HG03432 (cell line): Measurements from ENCODE around the gene ADH4.
"Not testable (repeated sequence)": the region's sequence is repeated elsewhere in the genome, so short reads cannot be mapped to it uniquely, and the experiment has no call there.

Experiments used
- ATAC-seq: cut with Tn5 transposase; IDR thresholded peaks from one replicate; pipeline ENCODE4 v1.9.1; 2021; ENCODE audit warnings: mild to moderate bottlenecking, moderate library complexity; ENCODE audit not compliant: unreplicated experiment

The ADH4 gene

DNA sequence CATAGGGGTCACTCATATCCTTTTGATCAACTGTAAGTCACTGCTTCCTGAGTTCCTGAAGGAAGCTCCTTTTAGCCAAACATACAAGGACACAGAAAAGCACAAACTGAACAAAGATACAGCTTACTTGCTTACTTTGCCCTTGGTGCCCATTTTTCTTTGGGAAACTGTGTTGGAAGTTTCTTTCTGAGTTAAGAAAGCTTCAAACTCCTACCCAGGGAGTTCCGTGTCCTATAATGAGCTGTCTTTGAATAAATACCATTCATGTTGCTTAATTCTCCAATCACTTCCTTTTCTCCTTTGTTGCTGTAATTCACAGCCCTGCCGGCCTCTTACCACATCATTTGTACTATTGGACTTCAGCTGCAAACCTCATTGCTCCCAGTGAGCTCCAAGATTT lies at the start of gene ADH4:
ADH4 (minus strand) TSS at position 228 of the 400 bp plus-strand sequence; CDS start at position 153, 75 bp downstream.
- no peak for ATAC-seq

DNA sequence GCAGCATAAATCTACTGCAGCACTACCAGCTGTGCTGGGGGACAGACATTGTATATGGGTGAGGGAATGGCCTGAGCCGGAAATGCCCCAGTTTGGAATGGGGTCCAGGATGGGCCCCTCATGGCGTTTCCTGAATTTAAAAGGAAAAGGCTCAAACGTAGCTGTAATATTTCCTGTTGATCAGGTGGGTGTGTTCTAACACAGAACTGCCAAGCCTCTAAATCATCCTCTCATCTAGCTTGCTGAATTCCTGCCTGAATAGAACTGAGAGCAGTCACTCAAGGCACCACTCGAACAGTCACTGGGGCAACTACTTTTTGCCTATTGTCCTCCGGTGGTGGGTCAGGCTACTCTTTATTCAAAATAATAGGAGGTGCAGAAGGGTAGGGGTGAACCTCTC lies 46.2 kb upstream of the ADH4 start:
- no peak for ATAC-seq

DNA sequence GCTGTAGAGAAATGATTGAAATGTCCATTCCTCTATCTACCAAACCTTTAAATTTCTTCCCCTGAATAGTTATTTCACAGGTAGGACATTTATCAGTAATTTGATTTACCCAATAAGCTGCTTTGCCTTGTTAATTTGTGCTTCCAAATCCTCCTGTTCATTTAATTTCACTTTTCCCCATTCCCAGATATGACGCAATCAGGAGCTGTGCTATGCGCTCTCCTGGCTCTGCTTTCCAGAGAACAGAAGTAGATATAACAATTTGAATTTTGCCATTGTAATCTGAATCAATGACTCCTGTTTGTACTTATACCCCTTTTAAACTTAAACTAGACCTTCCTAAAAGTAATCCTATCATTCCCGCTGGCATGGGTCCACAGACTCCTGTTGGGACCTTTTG lies 45.8 kb upstream of the ADH4 start:
- not testable (repeated sequence) for ATAC-seq

DNA sequence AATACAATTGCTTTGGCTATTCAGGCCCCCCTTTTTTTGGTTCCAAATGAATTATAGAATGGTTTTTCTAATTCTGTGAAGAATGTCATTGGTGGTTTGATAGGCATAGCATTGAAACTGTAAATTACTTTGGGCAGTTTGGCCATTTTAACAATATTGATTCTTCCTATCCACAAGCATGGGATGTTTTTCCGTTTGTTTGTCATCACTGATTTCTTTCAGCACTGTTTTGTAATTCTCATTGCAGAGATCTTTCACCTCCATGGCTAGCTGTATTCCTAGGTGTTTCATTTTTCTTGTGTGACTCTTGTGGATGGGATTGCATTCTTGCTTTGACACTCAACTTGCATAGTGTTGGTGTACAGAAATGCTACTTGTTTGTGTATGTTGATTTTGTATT lies 41.9 kb upstream of the ADH4 start:
- ATAC-seq, result no peak

DNA sequence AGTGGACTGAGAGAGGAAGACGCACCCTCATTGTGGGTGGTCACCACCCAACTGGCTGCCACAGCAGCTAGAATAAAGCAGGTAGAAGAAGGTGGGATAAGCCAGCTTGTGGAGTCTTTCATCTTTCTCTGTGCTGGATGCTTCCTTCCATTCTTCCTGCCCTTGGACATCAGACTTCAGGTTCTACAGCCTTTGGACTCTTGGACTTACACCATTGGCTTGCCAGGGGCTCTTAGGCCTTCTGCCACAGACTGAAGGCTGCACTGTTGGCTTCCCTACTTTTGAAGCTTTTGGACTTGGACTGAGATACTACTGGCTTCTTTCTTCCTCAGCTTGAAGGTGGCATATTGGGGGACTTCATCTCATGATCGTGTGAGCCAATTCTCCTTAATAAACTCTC lies 41.5 kb upstream of the ADH4 start:
- ATAC-seq, result no peak

DNA sequence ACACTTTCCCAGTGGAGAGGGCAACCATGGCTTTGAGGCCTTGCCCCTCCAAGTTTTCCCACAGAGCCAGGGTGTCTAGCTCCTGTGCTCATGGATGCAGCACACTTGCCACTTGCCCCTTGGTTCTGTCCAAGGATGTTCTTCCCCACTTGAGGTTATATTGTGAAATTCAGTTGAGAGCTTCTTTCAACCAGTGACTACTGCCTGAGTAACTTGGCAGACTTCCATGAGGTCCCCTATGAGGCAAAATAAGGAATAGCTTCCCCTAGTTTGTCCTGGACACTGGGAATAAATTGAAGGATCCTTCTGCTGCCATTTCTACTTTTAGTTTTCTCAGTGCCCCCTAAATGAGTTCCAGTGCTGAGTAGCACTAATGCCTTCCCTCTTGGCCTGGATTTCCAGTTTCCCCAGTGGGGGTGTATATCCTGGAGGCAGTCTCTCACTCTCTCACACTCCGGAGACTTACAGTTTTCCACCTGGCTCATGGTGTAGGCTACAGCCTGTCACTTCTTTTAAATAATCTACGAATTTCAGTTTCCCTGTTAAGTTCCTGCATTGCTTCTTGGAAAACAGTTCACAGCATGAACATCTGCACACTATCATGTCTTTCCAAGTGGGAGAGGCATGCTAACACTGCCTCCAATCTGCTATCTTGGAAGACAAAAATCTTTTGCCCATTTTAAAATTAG lies 36.4 kb upstream of the ADH4 start:
- no peak for ATAC-seq

DNA sequence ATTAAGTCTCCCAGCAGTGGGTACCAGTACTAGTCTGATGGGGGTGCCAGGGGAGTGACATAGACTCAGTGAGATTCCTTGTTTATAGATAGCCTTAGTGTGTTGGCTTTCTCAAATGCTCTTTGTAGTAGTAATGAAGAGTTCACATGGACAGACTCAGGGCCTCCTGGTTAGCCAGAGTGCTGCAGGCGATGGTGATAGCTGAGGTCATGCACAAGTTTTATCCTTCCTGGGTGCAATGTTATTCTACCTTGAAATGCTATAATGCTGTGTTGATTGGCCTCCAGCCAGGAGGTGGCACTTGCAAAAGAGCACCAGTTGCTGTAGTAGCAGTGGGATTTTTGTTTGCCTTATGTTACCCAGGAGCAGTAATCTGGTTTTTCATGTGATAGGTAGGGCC lies 35.5 kb upstream of the ADH4 start:
- no peak for ATAC-seq

DNA sequence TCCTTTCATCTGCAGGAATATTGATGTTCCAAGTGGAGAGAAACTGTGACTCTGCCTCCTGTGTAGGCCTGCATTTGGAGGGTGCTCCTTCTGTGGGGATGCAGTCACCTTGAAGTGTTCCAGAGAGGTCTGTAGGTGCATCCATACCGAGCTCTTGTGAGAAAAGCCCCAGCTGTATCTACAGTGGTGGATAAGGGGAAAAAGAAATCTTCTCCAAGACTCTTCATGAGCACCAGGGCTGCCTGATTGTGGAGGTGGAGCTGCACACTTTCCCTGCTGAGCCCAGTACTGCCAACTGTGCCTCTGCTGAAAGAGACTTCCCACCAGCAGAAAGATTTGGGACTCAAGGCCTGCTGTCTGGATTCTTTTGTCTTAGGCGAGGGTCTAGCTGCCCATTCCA lies 35.1 kb upstream of the ADH4 start:
- ATAC-seq, result no peak

DNA sequence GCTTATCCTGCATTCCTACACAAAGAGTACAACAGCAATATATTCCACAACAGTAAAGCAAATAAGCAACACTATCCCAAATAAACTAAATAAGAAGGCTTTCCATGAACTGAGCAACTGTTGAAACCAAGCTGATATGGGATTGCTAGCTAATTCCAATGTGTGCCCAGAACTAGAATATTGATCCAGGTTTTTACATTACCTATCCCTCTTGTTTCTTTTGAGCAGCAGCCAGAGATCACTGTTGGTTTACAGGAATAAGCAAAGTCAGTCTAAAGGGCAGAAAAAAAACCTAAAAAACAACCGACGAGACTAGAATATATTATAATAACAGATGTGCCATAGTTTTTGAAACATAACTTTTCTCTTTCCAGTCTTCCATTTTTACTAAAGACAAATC lies 22.4 kb upstream of the ADH4 start:
- ATAC-seq, result no peak

DNA sequence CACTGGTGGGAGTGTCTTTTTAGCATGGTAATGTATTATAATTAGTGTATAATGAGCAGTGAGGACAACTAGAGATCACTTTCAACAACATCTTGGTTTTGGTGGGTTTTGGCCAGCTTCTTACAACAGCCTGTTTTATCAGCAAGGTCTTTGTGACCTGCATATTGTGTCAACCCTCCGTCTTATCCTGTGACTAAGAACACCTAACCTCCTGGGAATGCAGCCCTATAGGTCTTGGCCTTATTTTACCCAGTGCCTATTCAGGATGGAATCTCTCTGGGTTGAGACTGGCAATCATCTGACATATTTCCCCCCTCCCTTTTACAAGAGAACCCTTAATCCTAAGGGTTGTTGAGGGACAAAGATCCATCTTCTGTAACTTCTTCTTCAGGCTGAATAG lies 21.9 kb upstream of the ADH4 start:
- no peak for ATAC-seq

DNA sequence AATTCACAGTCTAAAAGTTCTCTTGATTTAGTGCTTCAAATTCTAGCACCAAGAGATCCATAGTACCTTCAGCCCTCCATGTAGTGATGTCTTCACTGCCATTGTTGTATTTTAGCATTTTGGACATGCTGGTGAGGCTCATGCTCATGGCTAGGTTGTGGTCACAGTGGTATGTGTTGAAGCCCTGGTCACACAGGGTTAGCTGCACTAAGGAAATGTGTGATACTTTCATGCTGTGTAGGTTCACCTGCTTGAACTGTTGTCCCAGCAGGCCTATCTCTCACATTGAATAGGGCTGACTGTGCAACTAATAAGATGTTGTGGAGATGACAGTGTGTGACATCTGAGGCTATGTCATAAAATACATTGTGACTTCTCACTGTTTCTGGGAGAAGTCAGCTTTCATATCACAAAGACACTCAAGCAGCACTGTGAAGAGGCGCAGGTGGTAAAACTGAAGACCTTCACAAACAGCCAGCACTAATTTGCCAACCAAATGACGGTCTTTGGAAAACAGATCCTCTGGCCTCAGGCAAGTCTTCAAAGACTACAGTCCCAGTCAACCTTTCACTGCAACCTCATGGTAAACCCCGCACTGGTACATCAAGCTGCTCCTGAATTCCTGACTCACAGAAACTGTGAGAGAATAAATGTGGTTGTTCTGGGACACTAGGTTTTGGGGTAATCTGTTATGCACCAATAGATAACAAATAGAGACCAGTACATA lies 17.4 kb upstream of the ADH4 start:
- no peak for ATAC-seq

DNA sequence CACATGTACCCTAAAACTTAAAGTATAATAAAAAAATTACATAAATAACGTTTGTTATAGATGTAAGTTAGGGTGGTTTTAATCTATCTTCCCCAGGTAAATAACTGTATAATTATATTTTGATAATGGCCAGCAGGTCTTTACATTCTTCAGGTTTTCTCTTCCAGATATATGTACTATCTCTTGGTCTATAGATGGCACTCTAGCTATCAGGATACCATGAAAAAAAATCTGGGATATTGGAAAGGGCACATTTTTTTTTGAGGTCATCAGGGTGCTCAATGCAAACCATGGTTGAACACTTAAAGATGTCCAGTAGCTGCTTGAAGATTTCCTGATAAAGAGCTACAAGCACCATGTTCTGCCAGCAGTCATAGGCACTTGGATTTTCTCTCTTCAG lies 15.6 kb upstream of the ADH4 start:
- no peak for ATAC-seq

DNA sequence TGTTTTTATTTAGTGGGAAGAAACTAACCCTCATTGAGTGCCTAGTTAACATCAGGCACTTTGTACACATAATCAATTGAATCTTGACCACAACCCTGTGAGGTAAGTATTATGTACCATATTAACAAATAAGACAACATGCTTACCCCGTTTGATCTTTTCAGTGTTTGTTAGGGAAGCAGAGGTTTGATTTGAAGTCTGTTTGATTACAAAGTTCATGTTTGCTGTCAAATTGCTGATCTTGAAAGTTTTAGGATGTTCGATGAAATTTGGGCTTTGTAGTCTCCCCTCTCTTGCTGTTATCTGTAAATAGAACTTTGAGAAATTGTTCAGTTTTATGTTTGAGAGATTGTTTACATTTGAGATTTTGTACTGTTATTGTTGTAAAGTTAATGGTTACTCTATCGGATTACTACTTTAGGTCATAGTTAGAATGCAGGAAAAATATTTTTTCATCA lies 13.4 kb upstream of the ADH4 start:
- no peak for ATAC-seq

DNA sequence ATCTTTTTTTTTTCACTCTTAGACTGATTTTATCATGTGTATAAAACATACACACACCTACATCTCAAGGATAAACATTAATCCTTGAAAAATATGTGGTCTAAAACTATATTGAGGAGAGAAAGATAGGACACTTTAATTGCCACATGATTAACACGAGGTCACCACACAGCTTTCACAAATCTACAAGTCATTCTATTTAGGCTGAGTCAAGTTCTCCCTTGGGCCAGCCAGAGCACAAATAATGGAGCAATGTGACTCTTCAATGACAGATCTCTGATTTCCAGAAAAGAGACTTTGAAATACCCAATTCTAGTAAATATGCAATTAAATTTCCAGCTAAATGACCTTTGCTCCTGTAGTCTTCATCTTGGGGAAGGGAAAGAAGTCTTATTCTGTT lies 12.9 kb upstream of the ADH4 start:
- ATAC-seq, result no peak

DNA sequence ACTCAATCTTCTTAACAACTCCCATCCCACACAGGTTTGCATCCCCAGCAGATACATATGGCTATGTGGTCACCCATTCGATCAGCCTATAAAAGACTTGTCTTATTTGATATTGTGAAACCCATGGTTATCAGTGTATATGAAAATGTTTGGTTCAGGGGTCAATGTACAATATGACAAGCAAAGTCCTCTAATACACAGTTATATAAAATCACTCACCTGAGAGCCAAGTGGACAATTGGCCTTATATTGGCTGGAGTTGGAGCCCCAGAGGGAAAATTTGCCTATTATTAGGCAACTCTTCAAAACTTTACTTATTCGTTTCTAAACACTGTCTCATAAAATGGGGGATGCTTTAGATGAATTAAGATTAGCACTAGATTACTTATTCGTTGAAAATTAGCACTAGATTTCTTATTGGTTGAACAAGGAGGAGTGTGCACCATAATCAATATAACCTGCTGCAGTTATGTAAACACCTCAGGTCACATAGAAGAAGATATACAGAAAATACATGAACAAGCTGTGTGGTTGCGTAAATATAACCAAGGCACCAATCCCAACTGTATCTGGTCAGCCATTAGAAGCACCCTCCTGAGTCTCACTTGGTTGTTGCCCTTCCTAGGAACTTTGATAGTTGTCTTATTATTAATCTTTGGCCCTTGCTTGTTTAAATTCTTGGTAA lies 10.7 kb upstream of the ADH4 start:
- ATAC-seq, result no peak

DNA sequence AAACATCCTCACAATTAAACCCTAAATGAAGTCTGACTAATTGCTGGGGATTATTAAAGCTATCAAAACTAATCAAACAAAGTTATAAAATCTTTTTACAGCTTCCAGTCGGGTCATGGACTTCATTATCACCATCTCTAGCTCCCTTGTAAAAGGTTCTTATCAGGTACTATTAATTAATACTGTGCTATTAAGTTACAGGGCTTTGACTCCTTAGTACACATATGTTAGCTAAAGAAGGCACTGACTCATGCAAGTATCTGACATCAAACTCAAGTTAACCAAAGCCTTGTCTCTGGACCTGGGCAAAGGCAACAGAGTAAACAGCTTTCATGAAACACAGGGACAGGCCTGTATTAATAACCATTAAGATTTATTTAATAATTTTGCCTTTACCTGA lies 7.9 kb upstream of the ADH4 start:
- no peak for ATAC-seq

DNA sequence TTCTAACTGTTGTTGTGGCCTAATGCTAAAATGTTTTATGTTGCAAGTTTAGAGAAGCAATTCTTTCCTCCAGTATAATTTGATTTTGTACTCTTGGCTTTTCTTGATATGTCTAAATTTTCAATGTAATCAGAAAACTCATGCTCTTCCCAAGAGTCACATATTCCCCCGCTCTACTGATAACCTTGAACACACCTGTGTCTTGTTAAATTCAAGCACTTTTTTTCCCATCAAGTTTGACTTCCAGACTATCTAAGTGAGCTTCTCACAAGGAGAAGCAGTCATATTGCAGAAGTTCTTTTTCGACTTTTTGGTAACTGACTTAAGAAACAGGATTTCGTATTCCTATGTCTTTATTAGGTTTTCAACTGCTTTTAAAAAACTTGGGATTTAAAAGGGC lies 7.4 kb upstream of the ADH4 start:
- ATAC-seq, result no peak

DNA sequence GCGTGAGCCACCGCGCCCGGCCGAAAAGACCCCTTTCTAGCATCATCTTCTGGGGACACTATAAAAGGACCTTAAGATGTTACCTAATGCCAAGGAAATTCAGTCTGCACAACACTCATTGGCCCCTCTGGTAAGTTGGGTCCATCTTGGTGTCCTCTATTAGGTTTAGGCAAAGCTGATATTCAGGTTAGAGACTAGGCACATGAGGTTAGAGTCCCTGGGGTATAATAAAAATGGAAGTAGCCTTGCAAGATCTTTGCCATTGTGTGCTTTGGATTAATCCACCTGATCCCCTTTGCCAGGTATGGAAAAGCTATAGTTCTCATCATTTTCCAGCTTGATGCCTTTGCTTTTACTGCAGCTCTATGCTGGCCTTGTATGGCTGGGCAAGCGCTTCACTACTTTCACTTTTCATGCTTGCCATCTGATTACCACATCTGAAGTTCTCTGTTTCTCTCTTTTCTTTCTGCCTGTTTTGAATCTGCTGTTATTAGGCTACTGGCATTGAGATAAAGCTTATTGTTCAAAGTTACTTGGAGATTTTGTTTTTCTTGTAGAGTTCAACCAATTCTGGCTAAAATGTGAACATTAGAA lies 5.4 kb upstream of the ADH4 start:
- no peak for ATAC-seq

DNA sequence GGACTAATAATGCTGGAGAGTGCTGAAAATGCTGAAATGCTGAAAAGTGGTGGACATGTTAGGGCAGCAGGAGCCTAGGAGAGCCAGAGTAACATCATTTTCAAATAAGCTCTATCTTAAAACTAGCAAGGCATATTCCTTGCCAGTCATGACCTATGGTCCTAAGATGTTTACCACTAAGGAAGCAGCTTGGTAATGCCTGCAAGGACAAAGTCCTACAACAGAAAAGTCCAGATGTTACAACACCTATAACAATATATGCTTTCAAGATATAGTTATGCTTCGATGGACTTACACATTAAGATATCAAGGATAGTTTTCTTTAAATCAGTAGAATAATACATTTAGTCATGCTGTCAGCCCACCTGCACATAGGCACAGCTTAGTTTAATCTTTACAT lies 4.5 kb upstream of the ADH4 start:
- ATAC-seq, result no peak

DNA sequence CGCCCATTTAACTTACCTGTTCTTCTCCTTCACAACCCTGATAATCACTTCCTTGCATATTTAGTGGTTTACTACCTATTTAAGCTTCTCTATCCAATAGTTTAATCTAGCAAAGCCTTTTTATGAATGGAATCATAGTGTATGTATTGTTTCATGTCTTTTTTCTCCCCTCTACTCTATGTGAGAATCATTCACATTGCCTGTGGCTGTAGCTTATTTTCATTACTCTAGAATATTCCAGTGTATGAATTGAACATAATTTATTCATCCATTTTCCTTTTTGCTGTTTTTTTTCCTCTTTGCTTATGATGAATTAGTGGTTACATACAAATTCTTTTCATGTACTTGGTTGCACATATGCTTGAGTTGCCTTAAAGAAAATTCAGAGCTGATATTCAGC lies 490 bp upstream of the ADH4 start:
- no peak for ATAC-seq

DNA sequence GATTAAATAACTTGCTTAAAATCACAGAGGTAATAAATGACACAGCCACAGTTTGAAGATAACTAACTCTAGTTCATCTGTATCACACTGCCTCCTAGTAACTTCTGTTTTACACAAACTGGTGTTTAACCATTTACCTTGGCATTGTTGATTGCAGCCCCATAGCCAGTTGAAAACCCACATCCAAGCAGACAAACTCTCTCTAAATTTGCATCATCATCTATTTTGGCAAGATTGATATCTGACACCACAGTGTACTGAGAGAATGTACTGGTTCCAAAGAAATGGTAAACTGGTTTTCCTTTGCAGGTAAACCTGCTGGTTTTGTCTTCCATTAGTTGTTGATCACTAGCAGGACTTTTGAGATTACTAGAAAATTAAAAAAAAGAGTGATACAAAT lies 7.8 kb downstream of the ADH4 start:
- ATAC-seq, result no peak
